ENCODE data around the gene C5orf46.
"Not testable (repeated sequence)": the region's sequence is repeated elsewhere in the genome, so short reads cannot be mapped to it uniquely, and the experiment has no call there.

The C5orf46 gene

DNA sequence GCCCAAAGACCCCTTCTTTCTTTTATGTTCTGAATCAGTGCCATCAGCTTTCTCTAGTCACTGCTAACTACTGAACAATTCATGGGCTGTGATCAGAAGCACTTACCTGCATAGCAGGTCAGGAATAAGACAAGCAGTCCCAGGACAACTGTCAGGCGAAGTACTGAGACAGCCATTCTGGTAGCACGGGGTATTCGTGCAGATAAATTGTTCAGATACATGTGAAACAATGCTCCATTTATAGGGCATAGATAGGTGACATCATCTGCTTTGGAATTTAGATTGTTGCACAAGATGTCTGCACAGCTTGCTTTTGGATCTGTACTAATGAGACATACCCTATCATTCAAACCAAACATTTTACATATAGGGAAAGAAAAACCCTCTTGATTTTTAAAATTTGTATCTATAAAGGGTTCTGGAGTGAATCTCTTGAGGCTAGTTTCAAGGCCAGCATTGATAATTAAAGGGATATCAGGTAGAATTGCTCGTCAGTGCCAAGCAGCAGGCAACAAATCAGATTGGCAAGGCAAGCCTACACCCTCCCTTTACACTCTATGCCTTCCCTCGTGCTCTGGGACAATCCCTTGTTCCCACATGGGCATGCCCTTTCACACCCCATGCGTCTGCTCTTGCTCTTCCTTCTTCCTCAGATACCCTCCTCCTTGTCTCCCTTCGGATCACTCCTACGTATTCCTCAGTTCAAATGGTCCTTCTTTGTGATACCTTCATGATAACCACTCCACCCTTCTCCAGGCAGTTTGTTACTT, at the start of gene C5orf46:
Gene C5orf46 (minus strand): TSS at position 213 of the 770 bp plus-strand sequence. CDS start 37 bp downstream, at position 176.
- no peak within 1 kb of the TSS for H3K4me3 ChIP-seq (ENCODE audit: control insufficient read depth, low read depth, low read length)
- DNase-seq (ENCODE audit: low read depth): peak; percentile 52
- no peak for TF ChIP-seq CTCF (conservative IDR thresholded peaks at IDR 0.05; ENCODE audit: control insufficient read depth, insufficient read depth, low read depth, low read length)

DNA sequence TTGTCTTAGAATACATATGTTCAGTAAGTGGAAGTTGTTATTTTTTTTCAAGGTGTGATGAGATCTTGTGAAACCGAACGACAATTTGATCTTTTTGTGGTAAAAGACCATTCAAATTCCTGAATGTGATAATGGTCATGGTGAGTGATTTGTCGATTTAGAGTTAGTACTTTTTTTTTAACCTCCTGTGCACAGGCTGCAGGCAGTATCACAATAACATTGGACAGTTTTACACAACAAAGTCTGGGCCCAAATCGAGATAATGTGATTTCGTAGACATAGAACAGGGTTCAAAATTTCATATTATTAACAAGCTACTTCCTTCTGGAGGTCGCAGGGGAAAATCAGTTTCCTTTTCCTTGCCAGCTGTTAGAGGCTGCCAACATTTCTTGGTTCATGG, 48.6 kb upstream of the C5orf46 start:
- TF ChIP-seq CTCF (conservative IDR thresholded peaks at IDR 0.05; ENCODE audit: control insufficient read depth, insufficient read depth, low read depth, low read length): no peak
- no peak overlapping the region for H3K4me3 ChIP-seq (ENCODE audit: control insufficient read depth, low read depth, low read length)
- no peak for DNase-seq (ENCODE audit: low read depth)

- peak; percentile 63 for TF ChIP-seq CTCF (conservative IDR thresholded peaks at IDR 0.05; ENCODE audit: control insufficient read depth, insufficient read depth, low read depth, low read length)
- DNase-seq (ENCODE audit: low read depth): peak; percentile 49
- no peak overlapping the region for H3K4me3 ChIP-seq (ENCODE audit: control insufficient read depth, low read depth, low read length)
Observed at GRCh38 chr5:147949711-147950573, 43.6 kb upstream of the C5orf46 start.

- not testable (repeated sequence) for DNase-seq (ENCODE audit: low read depth)
Observed at GRCh38 chr5:147946658-147947274, 40.4 kb upstream of the C5orf46 start.

GRCh38 chr5:147939431-147940114, 33.2 kb upstream of the C5orf46 start:
- H3K4me3 ChIP-seq (ENCODE audit: control insufficient read depth, low read depth, low read length): no peak overlapping the region
- TF ChIP-seq CTCF (conservative IDR thresholded peaks at IDR 0.05; ENCODE audit: control insufficient read depth, insufficient read depth, low read depth, low read length): no peak
- DNase-seq (ENCODE audit: low read depth): no peak

More at GRCh38 chr5:147946658-147947274, 40.4 kb upstream of the C5orf46 start:
- H3K4me3 ChIP-seq (ENCODE audit: control insufficient read depth, low read depth, low read length): not testable (repeated sequence)

GRCh38 chr5:147935032-147935431, 28.7 kb upstream of the C5orf46 start:
- no peak overlapping the region for H3K4me3 ChIP-seq (ENCODE audit: control insufficient read depth, low read depth, low read length)
- DNase-seq (ENCODE audit: low read depth): peak; percentile 81

More at GRCh38 chr5:147935032-147935431, 28.7 kb upstream of the C5orf46 start:
- peak; percentile 52 for TF ChIP-seq CTCF (conservative IDR thresholded peaks at IDR 0.05; ENCODE audit: control insufficient read depth, insufficient read depth, low read depth, low read length)
